ENCODE data around the gene LYZL4.

LYZL4 gene

DNA sequence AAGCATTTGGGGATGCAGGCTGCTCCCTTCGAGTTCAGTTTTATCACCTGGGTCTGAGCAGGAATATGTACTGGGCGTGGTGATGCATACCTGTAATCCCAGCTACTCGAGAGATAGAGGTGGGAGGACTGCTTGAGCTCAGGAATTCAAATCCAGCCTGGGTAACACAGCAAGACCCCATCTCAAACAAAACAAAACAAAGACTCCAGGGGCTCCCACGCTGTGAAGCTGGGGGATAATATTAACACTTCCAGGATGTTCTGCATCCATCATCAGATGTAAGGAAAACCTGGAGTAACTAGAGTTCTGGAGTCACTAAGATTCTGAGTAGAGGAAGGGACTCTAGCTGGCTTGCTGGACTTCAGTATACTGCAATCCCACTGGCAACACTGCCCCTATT is 40.6 kb downstream of the LYZL4 start:
- DNase-seq, result no peak

DNA sequence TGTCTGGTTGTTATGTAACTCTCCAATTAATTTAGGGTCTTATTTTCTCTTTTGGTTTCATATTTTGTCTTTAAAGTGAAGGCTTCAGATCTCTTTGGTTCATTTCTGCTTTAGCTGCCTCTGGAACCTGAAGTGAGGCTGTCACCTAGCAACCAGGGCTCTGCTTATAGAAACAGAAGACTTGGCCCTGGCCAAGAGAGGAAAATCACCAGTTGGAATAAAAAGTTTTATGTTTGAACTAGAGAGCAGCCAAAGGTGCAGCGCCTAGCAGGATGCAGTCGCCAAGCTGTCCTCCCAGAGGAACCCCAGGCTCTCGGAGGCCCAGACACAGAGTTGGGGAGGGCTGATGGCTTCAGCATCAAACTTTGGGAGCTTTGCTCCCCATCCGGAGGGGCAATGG is 41.1 kb downstream of the LYZL4 start:
- peak in 1 of 3 experiments; percentile 61 for DNase-seq

DNA sequence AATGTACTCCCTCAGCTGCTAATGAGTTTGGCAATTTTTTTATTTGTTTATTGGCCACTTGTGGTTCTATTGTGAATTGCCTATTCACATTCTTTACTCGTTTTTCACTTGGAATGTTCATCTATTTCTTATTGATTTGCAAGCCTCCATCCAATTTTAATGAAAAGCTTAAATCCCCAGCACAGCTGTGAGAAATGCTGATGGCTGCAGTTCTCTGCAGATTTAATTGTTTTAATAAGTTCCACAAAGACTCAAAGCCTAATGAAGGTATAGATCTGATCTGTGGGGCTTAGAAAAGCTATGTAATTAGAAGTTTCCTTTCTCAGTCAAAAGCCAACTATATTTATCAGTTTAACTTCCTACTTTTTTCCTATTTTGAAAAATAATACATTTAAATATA is 41.5 kb downstream of the LYZL4 start:
- peak in 1 of 3 experiments; percentile 14 for DNase-seq

DNA sequence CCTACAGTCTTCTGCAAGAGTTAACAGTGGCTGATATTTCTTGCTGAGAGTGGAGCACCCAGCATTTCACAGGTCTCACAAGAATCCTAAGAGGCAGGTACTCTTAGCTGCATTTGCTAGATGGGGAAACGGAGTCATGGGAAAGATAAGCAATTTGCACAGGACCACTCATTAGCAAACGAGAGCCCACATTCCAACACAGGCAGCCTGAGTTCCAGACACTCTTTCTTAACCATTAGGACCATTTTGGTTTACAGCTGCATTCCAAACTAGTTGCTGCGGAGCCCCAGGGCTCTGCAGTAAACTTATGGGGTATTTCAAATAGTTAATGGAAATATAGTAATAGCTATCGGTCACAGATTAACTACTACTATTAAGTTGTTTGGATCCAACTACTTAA is 42.5 kb downstream of the LYZL4 start:
- DNase-seq, result no peak

DNA sequence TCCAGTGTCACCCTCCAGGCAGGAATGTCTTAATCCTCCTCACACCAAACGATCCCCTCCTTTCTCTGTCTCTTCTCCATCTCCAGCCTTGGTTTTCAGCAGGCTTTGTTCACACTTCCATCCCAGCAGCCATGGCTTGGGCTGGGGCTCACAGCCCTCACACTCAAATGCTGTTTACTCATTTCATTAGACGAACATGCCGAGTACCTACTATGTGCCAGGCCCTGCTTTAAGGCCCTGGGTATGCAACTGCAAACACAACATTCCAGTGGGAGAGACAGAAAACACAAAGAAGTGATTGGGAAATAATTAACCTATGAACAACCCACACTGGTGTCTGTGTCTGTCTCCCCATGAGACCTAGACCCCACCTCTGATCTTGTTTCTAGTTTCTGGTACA is 43.9 kb downstream of the LYZL4 start:
- DNase-seq, result no peak

DNA sequence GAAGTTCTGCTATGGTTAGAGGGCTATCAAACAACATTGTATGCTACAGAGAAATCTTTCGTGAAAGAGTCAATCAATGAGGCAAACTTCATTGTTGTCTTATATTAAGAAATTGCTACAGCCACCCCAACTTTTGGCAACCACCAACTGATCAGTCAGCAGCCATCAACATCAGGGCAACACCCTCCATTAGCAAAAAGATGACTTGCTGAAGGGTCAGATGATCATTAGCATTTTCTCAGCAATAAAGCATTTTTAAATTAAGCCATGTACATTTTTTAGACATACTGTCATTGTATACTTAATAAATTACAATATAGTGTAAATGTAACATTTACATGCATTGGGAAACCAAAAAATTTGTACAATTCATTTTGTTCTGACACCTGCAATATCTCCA is 53.1 kb downstream of the LYZL4 start:
- no peak for DNase-seq

DNA sequence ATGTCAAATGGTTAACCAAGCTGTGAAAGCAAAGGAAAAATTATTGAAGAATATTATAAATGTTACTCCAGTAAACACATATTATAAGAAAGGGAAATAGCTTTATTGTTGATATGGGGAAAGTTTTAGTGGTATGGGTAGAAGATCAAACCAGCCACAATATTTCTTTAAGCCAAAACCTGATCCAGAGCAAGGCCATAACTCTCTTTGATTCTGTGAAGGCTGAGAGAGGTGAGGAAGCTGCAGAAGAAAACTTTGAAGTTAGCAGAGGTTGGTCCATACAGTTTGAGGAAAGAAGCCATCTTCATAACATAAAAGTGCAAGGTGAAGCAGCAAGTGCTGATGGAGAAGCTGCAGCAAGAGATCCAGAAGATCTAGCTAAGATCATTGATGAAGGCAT is 54.8 kb downstream of the LYZL4 start:
- no peak for DNase-seq

DNA sequence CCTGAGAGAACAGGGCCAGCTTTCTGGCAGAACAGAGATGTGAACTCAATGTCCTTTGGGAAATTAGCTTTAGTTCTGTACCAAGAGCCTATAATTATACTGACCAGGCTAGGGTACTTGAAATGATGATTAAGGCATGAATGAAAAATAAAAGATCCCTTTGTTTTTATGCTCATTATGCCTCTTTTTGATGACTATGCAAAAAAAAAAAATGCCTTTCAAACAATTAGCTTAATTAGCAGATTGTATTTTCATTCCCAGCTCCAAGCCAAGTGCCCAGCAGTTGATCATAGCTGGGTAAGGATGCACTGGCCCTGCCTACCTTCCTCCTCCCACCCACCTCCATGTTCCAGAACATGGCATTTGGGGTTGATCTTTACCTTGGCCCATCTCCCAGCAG is 56.8 kb downstream of the LYZL4 start:
- DNase-seq, result peak in 1 of 3 experiments; percentile 9

DNA sequence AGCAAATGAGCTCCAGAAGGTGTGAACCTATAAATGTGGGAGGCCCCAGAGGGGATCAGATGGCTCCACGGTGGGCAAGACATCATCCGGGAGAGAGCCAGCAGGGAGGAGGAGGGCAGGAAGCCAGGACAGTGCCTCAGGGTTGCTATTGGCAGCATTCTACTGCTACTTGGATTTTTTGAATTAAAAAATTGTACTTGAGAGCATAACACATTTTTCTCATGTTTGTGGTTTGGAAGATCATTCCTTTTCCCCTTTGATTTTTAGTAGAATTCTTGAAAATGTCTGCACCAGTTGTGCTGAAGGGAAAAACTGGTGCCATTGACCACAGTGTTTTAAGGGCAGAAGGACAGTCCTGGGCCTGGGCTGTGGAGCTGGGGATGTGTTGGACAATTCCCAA is 59.2 kb downstream of the LYZL4 start:
- no peak for DNase-seq

DNA sequence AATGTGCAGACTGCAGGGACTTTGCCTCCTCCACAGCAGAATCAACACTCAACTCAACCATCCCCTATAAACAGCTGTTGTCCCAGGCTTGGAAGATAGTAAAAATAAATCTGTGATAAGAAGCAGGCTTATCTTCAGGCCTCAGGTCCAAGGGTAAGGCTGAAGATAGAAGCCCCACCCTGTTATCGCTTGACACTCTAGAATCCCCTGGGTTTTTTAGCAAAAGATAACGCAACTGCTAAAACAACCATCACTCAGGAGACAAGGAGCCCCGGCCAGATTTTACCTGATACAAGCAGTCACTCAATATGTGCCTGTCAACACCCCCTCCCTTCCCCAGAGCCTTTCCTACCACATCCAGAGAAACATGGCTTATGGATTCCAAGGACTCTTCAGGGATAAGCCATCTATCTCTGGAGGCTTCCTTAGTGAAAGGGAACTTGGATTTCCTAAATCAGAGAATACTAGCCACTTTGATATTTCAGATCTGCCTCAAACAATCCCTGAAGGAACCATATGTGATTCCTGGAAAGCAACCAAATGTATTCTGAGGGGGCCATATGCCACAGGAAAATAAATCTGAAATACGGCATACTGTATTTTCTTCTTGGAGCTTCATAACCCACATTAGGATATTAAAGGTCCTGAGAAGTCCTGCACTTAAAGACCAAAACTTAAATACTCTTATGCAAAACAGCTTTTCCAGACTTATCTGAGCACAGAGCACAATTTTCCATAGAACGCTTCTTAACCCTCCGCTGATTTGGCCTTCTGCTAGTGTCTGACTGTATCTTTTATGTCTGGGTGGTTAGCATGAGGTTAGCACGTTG is 60.4 kb downstream of the LYZL4 start:
- DNase-seq, result no peak

DNA sequence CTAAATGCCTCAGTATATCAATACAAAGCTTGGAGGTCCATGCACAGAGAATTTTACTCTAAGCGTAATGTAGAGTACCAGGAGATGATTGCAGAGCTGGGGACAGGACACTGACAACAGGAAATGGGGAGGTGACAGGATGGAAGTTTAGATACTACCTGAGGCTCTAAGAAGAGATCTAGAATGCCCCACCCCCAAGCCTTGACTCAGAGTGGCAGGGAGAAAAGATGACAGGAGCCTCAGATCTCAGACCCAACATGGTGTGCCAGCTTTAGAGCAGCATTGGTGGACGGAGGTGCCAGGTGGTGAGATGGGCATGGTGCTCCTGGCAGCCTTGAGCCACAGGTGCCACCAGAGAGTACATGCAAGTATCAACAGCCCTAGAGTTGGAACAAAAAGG is 62.5 kb downstream of the LYZL4 start:
- DNase-seq, result no peak

Data from NCI-H1417 (cell line).